Thyroid gland (tissue), 4 donors: Measurements from ENCODE around the gene PARP8. TPM values are rescaled to one million over a fixed set of nuclear protein-coding genes. Genes with fewer than 3 reads are reported as not detected.

ENCODE experiments used
- DNase-seq, 2 donors: peaks; one replicate each; pipeline ENCODE4 v3.0.0-alpha.2; 2019
- H3K27ac ChIP-seq, 3 donors: fragments of 200-600 bp; sonication (generic); 1 replicate in 2 of 3; 2 replicates in 1 of 3; pipeline ENCODE4 v1.5.1; 2016 to 2019; ENCODE audit warnings: mild to moderate bottlenecking in 1 of 3, moderate library complexity in 1 of 3
- H3K27me3 ChIP-seq: fragments of 200-600 bp; sonication (generic); one replicate; pipeline ENCODE4 v1.5.1; 2019
- H3K36me3 ChIP-seq, 2 donors: fragments of 200-600 bp; sonication (generic); one replicate each; pipeline ENCODE4 v1.5.1; 2016 to 2019
- H3K4me1 ChIP-seq, 2 donors: fragments of 200-600 bp; sonication (generic); one replicate each; pipeline ENCODE4 v1.5.1; 2017 to 2019
- H3K4me3 ChIP-seq, 3 donors: fragments of 200-600 bp; sonication (generic); replicated peaks in 1 of 3; 1 replicate in 2 of 3; 2 replicates in 1 of 3; pipeline ENCODE4 v1.5.1; 2016; ENCODE audit warnings: mild to moderate bottlenecking in 1 of 3
- H3K9me3 ChIP-seq: fragments of 200-600 bp; sonication (generic); one replicate; pipeline ENCODE4 v1.5.1; 2017
- CTCF ChIP-seq, 6 experiments: fragments of 200-600 bp in 3 of 6; fragments of 450-650 bp in 3 of 6; sonication (generic) in 3 of 6; IDR thresholded peaks; one replicate each; pipeline ENCODE4 v1.5.1; 2016 to 2019; ENCODE audit warnings: antibody characterized with exemption in 6 of 6, mild to moderate bottlenecking in 2 of 6, inconsistent platforms in 1 of 6, moderate library complexity in 1 of 6
- POLR2A ChIP-seq, 2 donors: fragments of 450-650 bp; IDR thresholded peaks; one replicate each; pipeline ENCODE4 v1.6.1; 2017; ENCODE audit warnings: antibody characterized with exemption in 2 of 2, mild to moderate bottlenecking in 2 of 2, moderate library complexity in 1 of 2
- WGBS, 2 donors: methylation state at CpG; one replicate each; pipeline ENCODE4 v1.1.5; 2017; 5-methylcytosine and 5-hydroxymethylcytosine counted together
- intact Hi-C: fragments of 100-400 bp; cut with DNase I; formaldehyde crosslinking; loops from one replicate; pipeline ENCODE4 v1.15.1; 2023
- total RNA-seq, 4 donors: library from RNA; depleted of rRNA; stranded (reverse); fragments of >200 nt; gene quantifications; one replicate each; pipeline ENCODE4 v1.2.3, GENCODE V29; 2016

PARP8 gene
- total RNA-seq, 4 donors from 2014 or later: 71.2 to 151 (median 107) TPM

- H3K27me3 ChIP-seq: no peaks in the 10 kb centered on the region
- intact Hi-C loops: no loop called here
- WGBS, 2 donors: 95 to 98% methylated on average over 1 of the region's 1 CpG
- no peaks in the 10 kb centered on the region for H3K9me3 ChIP-seq
- no peak for DNase-seq
- no peak for TF ChIP-seq POLR2A (IDR thresholded peaks at IDR 0.05)
- TF ChIP-seq CTCF (IDR thresholded peaks at IDR 0.05): no peak
- peaks cover 1 to 4% of the 10 kb centered on the region in 2 donors for H3K4me1 ChIP-seq
- H3K4me3 ChIP-seq: no peak overlapping the region
- no peaks in the 10 kb centered on the region for H3K36me3 ChIP-seq
- H3K27ac ChIP-seq: no peak overlapping the region
Observed at GRCh38 chr5:50697739-50698138, 31.3 kb downstream of the PARP8 start.

GRCh38 chr5:50699737-50700136 is 33.3 kb downstream of the PARP8 start:
- no peak for DNase-seq
- Histone ChIP-seq H3K27me3 (no peaks in the 10 kb centered on the region), H3K4me3 (no peak overlapping the region), H3K9me3 (no peaks in the 10 kb centered on the region), H3K36me3 (no peaks in the 10 kb centered on the region), H3K4me1 (peaks cover 0 to 9% of the 10 kb centered on the region in 2 donors), H3K27ac (no peak overlapping the region)
- WGBS, 2 donors: 96% methylated on average over 2 of the region's 2 CpGs
- intact Hi-C loops: no loop called here
- TF ChIP-seq POLR2A (IDR thresholded peaks at IDR 0.05): no peak
- TF ChIP-seq CTCF (IDR thresholded peaks at IDR 0.05): no peak

GRCh38 chr5:50700706-50701105 is 34.3 kb downstream of the PARP8 start:
- 91 to 92% methylated on average over 4 of the region's 4 CpGs for WGBS, 2 donors
- H3K9me3 ChIP-seq: no peaks in the 10 kb centered on the region
- no peaks in the 10 kb centered on the region for H3K27me3 ChIP-seq
- H3K4me1 ChIP-seq: peaks cover 0 to 11% of the 10 kb centered on the region in 2 donors
- no peak overlapping the region for H3K27ac ChIP-seq
- TF ChIP-seq CTCF (IDR thresholded peaks at IDR 0.05) (no peak), POLR2A (IDR thresholded peaks at IDR 0.05) (no peak)
- H3K4me3 ChIP-seq: no peak overlapping the region
- H3K36me3 ChIP-seq: no peaks in the 10 kb centered on the region
- intact Hi-C loops: no loop called here
- DNase-seq: no peak

- WGBS, 2 donors: 86 to 88% methylated on average over 9 of the region's 9 CpGs
- H3K36me3 ChIP-seq: no peaks in the 10 kb centered on the region
- no peak overlapping the region for H3K27ac ChIP-seq
- intact Hi-C loops: no loop called here
- H3K9me3 ChIP-seq: no peaks in the 10 kb centered on the region
- H3K4me1 ChIP-seq: peaks cover 7 to 11% of the 10 kb centered on the region in 2 donors
- TF ChIP-seq CTCF (IDR thresholded peaks at IDR 0.05) (no peak), POLR2A (IDR thresholded peaks at IDR 0.05) (no peak)
- H3K4me3 ChIP-seq: no peak overlapping the region
- DNase-seq: no peak
- no peaks in the 10 kb centered on the region for H3K27me3 ChIP-seq
Observed at GRCh38 chr5:50702615-50703366, 36.4 kb downstream of the PARP8 start.

- no peak for TF ChIP-seq CTCF (IDR thresholded peaks at IDR 0.05)
- TF ChIP-seq POLR2A (IDR thresholded peaks at IDR 0.05): no peak
- Histone ChIP-seq H3K27ac (no peak overlapping the region), H3K27me3 (no peaks in the 10 kb centered on the region), H3K36me3 (no peaks in the 10 kb centered on the region), H3K4me3 (no peak overlapping the region), H3K4me1 (peaks cover 10 to 11% of the 10 kb centered on the region in 2 donors), H3K9me3 (no peaks in the 10 kb centered on the region)
- intact Hi-C loops: no loop called here
- no peak for DNase-seq
- WGBS, 2 donors: 94 to 96% methylated on average over 1 of the region's 1 CpG
Observed at GRCh38 chr5:50703367-50703666, 36.9 kb downstream of the PARP8 start.
